ENCODE results near the gene ARMC9. TPM values are rescaled to one million over a fixed set of nuclear protein-coding genes. Genes with fewer than 3 reads are reported as not detected.

Gene ARMC9
- total and polyA plus RNA-seq, 2 of the 13 experiments (the other 11 are each of a cell fraction or from before 2014, with no cell fraction given): 9.1 to 12.8 TPM

- TF ChIP-seq, protein P1, sequence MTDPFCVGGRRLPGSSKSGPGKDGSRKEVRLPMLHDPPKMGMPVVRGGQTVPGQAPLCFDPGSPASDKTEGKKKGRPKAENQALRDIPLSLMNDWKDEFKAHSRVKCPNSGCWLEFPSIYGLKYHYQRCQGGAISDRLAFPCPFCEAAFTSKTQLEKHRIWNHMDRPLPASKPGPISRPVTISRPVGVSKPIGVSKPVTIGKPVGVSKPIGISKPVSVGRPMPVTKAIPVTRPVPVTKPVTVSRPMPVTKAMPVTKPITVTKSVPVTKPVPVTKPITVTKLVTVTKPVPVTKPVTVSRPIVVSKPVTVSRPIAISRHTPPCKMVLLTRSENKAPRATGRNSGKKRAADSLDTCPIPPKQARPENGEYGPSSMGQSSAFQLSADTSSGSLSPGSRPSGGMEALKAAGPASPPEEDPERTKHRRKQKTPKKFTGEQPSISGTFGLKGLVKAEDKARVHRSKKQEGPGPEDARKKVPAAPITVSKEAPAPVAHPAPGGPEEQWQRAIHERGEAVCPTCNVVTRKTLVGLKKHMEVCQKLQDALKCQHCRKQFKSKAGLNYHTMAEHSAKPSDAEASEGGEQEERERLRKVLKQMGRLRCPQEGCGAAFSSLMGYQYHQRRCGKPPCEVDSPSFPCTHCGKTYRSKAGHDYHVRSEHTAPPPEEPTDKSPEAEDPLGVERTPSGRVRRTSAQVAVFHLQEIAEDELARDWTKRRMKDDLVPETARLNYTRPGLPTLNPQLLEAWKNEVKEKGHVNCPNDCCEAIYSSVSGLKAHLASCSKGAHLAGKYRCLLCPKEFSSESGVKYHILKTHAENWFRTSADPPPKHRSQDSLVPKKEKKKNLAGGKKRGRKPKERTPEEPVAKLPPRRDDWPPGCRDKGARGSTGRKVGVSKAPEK (CRISPR knock-in tag; IDR thresholded peaks at IDR 0.05; ENCODE audit: borderline replicate concordance): 0 out of 2 replicates have a peak, but pooled peaks have one; percentile 43
These were observed 633 bp upstream of the ARMC9 start (continued) for GRCh38 chr2:231197706-231198290.

GRCh38 chr2:231199219-231199618 is 788 bp downstream of the ARMC9 start:
- peak overlapping the region; percentile 90 for H3K4me2 ChIP-seq (ENCODE audit: low read depth, low read length)
- H3K9me3 ChIP-seq (ENCODE audit: low read length): peaks cover 6% of the 10 kb centered on the region; the same call in 1 of the 2 replicates
- no TSS peak for BruUV-seq (replicated peaks)
- intact Hi-C loops (cut with micrococcal nuclease; ENCODE audit: unreplicated experiment): no loop called here
- H3K79me2 ChIP-seq (ENCODE audit: insufficient read depth, low read length): peaks cover 2% of the 10 kb centered on the region
- H3K27ac ChIP-seq (ENCODE audit: extremely low read length, insufficient read depth, low read length): peak overlapping the region; percentile 46
- FAIRE-seq: no peak
- peak overlapping the region; percentile 74 for H3K9ac ChIP-seq (ENCODE audit: insufficient read depth, low read depth, low read length)
- WGBS (ENCODE audit: low lambda C conversion rate): 18% methylated on average over 5 of the region's 5 CpGs
- peak overlapping the region; percentile 87 to 98 (median 92) for H3K4me3 ChIP-seq (replicated peaks in 1 of 3; ENCODE audit: insufficient read depth in 1 of 3, low read depth in 2 of 3, low read length in 3 of 3)
- TF ChIP-seq ZNF564 (CRISPR knock-in tag; IDR thresholded peaks at IDR 0.05) (0 out of 2 replicates have a peak, but pooled peaks have one; percentile 7), DZIP1 (CRISPR knock-in tag; IDR thresholded peaks at IDR 0.05) (no peak), ARNTL (CRISPR knock-in tag; IDR thresholded peaks at IDR 0.05) (0 out of 2 replicates have a peak, but pooled peaks have one; percentile 17), SRSF9 (IDR thresholded peaks at IDR 0.05; ENCODE audit: borderline replicate concordance, insufficient read depth, low read depth, low read length, poor library complexity, severe bottlenecking) (no peak), ZNF441 (CRISPR knock-in tag; IDR thresholded peaks at IDR 0.05; ENCODE audit: borderline replicate concordance) (no peak)
- H4K20me1 ChIP-seq (ENCODE audit: insufficient read depth, low read length): no peaks in the 10 kb centered on the region
- ATAC-seq: peak; percentile 9
- DNase-seq (ENCODE audit: low spot score): no peak
- in situ Hi-C loops (cut with HindIII; ENCODE audit: extremely low pct_ligation_motif_present, low pct_unique_long_range_greater_than_20kb): no loop called here
- peaks cover 22% of the 10 kb centered on the region for H3K4me1 ChIP-seq (ENCODE audit: insufficient read depth, low read length)
- CTCF ChIA-PET (ENCODE audit: low intra/inter-chr PET ratio, low total read pairs): no interaction called here
- POLR2A ChIA-PET: interaction anchor here (0.8 to 2.2 kb wide), 4 partner anchors 9 to 265 kb away, joined by 3 to 8 read pairs (median 3); partner anchors contain the start of gene NCL
- no peaks in the 10 kb centered on the region for H3K36me3 ChIP-seq (replicated peaks in 1 of 2; ENCODE audit: control insufficient read depth in 1 of 2, insufficient read depth in 2 of 2, low read length in 2 of 2)
- no peaks in the 10 kb centered on the region; a peak in 1 of 5 replicates for H3K27me3 ChIP-seq (ENCODE audit: control insufficient read depth in 1 of 2, insufficient read depth in 2 of 2, low read length in 2 of 2)
- peak overlapping the region; percentile 74 for H2AFZ ChIP-seq (ENCODE audit: low read length)

Data from HepG2 (cell line).